Activated CD8-positive, alpha-beta memory T cell treated with anti-CD3 and anti-CD28 coated beads, Interleukin-2, amount 50 U/mL, for 48 hours (primary cell): ENCODE data around the gene KLHL17.
A peak's percentile ranks its signal among the peaks of the same experiment; 100 is the strongest.

Experiments
- DNase-seq: peaks from one replicate; pipeline ENCODE4 v3.0.0-alpha.2; 2020

KLHL17 gene

DNA sequence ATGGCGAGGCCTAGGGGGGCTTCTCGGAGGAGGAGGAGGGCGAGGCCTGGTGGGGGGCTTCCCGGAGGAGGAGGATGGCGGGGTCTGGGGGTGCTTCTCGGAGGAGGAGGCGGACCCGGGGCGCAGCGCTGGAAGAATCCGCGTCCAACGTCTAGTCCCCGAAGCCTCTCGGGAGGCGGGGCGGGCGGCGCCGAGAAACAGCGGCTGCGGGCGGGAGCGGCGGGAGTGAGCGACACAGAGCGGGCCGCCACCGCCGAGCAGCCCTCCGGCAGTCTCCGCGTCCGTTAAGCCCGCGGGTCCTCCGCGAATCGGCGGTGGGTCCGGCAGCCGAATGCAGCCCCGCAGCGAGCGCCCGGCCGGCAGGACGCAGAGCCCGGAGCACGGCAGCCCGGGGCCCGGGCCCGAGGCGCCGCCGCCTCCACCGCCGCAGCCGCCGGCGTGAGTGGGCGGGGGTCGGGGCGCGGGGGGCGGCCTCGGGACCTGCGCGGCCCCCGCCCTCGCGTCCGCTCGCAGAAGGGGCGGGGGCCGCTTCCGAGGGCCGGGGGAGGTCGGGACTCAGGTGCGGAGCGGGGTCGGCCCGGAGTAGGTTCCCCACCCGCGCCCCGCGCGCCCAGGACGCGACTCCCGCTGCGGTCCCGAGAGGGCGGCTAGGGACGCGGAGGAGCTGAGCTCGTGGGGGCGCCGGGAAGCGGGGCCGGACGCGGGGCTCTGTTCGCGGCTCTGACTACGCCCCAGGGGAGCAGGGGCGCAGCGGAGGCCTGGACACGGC lies at the start of gene KLHL17:
KLHL17 (plus strand) TSS at position 222 of the 769 bp plus-strand sequence; CDS start at position 332, 110 bp downstream.
- peak; percentile 91 for DNase-seq

DNA sequence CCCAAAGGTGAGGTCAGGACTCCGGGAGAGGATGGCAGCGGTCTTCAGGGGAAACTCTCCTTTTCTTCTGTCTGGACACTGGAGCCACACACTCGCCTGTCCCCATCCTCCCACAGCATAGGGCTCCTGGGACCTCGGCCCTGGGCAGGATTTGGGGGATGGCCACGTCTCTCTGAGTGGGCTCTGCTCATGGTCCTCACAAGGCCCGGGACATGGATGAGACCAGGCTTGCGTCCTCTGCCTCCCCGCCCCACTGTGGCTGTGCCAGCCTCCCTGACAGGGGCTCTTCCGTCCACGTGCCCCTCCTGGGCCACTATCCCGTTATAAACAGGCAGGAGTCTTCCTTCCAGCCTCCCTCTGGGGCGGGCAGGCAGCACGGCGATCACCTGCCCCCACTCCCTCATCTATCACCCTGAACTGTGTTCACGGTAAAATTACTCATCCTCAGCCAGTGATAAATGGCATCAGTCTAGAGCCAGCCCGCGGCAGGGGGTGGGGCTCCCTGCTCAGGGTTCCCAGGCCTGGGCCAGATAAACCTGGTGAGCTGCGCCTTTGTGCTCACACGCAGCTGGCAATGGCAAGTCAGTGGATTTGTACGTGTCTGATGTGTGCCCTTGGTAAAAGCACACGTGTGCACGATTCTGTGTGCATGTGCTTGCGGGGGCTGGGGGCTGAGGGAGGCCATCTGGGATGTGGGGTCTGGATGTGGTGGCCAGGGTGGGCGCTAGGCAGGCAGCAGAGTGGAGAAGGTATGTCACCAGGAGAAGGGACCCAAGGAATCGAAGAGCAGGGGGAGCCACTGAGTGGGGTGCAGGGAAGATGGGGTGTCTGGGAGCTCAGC lies 49.3 kb upstream of the KLHL17 start:
- peak; percentile 57 for DNase-seq

DNA sequence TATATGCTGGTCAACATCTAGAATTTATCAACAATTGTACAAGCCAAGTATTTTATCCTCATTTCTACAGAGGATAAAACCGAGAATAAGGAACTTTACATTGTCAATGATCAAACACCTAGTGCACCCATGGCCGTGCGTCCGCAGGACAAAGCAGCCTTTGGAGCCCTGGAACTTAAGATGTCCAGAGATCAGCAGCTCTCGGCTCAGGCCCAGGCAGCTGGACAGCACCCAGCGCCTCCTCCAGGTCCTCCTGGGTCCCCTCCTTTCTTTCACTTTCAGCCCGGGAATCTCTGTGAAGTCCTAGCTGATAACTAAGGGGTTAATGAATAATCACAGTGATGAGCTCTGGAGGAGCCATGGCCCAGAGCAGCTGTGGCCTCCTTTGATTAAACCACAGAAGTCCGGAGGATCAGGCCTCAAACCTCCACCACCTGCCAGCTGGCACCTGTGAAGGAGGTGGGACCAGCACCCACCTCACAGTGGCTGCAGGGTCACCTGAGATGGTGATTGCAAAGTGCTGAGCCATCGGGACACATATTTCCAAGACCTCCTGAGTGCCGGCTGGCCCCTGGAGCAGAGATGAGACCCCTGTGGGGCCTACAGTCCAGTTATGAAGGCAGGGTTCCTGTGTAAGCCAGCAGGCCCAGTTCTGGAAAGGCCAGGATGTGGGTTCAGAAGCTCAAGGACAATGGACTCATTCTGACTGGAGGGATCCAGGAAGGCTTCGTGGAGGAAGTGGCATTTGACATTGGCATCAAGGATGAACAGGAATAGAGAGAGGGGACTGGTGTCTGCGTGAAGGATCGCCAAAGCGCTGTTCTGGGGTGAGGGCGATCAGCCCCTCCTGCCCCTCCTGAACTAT lies 48.3 kb upstream of the KLHL17 start:
- peak; percentile 39 for DNase-seq

DNA sequence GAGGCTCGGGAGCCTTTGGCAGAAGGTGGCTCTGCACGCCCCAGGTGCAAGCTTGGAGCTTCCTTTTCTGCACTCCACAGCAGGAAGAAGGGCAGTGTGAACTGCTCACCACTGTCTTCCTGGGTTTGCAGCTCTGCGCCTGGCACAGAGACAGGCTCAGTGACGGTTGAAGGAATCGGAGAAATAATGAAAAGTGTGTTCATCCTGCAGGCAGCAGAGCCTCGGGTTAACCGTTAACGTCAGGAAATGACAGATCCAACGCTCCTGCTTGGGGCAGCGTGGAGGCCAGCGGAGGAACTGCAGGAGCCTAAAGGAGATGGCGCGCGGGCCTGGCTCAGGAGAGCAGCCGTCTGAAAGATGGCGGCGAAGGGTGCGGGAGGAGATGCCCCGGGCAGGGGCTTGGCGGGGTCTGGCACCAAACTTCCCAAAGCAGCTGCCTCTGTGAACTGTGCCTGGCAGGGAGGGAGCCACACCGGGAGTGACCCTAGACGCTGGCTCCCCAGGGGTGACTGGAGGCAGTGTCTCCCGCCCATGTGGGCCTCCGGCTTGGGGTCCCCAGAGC lies 47.6 kb upstream of the KLHL17 start:
- no peak for DNase-seq

DNA sequence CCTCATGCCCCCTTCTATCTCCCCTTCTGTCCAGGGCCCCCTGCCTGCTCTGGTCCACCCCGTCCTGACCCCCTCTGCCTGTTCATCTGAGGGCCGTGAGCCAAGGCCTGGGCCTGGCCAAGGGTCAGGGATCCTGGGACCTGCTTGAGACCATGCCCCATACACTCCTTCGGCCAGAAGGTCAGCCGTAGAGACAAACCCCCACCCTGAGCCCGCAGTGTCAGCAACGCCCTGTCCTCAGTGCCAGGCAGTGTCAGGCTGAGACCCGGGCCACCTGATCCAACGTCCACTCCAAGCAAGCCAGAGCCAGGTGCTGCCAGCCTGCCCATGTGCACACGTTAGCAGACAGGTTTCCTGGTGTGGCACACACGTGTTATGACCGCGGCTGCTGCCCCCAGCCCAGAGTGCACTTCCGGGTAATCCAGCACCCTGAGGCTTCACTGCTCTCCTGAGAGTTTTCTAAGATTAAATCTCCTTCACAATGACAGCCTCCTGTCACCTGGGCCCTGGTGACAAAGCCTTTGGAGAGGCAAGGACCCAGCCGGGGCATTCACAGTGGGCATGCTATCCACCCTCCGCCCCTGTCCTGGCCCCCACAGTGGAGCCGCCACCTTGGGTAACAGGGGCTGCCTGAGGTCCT lies 46.8 kb upstream of the KLHL17 start:
- DNase-seq, result no peak

DNA sequence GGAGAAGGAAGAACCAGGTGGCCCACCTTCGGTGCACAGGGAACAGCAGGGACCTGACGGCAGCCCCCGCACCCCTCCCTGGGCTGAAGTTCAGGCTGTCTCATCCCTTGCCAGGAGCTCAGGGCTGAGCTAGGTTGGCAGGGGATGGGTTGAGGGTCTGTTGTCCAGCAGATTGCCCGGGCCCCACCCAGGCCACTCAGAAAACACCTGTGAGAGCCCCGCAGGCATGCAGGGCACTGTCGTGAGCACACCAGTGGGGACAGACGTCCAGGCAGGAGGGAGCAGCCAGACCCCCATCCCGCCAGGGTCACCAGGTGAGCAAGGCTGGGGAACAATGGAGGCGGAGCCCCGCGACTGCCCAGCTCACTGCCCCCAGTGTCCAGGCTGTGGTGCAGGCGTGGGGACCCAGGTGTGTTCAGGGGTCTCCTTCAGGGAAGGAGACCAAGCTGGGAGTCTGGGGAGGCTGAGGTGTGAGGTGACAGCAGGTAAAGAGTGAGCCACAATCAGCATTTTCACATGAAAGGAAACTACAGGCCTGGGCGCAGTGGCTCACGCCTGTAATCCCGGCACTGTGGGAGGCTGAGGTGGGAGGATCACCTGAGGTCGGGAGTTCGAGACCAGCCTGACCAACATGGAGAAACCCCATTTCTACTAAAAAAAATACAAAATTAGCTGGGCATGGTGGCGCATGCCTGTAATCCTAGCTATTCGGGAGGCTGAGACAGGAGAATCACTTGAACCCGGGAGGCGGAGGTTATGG lies 46.1 kb upstream of the KLHL17 start:
- no peak for DNase-seq

DNA sequence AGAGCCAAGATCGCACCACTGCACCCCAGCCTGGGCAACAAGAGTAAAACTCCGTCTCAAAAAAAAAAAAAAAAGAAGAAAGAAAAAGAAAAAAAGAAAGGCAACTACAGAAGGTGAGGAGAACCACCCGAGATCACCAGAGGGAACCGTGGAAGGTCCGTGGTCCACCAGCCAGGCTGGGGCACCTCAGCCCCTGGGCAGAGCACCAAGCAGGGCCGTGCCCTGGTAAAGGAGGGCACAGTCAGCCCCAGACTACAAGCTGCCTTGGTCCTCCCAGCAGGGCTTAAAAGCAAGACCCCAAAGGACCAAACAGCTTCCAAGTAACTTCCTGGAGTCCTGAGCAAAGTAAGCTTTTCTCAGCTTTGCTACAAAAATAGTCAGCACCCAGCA lies 45.5 kb upstream of the KLHL17 start:
- no peak for DNase-seq

DNA sequence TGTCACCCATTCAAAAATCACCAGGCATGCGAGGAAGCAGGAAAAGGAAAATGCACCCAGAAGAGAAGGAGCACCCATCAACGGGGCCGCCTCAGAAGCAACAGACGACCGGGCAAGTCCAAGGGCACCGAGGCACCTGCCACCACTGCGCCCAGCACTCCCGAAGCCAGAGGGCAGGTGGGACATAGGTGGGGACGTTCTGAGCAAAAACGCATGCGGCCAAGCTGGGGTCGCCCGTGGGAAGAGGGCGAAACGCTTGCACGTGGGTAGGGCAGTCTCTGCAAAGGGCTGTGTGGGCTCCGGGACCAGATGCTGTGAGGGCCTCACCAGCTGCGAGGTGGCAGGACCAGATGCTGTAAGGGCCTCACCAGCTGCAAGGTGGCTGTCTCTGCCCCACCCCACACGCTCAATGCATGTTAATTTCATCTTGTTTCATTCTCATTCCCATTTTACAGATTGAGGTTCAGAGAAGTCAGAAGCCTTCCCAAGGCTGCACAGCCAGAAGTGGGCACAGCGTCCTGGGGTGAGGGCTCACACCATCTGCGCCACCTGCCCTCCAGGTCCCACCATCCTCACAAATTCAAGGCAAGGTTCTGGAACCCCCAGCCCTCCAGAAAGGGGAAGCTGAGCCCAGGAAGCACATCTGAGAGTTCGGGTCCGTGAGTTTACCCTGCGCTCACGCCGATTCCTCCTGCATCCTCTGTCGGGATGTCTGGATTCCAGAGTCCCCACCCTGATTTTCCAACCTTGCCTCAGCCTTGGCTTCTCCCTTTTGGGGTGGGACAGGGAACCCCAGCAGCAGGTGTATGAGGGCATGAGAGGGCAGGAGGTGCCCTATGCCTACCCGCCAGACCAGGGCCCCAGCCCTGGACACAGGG lies 44.9 kb upstream of the KLHL17 start:
- no peak for DNase-seq

DNA sequence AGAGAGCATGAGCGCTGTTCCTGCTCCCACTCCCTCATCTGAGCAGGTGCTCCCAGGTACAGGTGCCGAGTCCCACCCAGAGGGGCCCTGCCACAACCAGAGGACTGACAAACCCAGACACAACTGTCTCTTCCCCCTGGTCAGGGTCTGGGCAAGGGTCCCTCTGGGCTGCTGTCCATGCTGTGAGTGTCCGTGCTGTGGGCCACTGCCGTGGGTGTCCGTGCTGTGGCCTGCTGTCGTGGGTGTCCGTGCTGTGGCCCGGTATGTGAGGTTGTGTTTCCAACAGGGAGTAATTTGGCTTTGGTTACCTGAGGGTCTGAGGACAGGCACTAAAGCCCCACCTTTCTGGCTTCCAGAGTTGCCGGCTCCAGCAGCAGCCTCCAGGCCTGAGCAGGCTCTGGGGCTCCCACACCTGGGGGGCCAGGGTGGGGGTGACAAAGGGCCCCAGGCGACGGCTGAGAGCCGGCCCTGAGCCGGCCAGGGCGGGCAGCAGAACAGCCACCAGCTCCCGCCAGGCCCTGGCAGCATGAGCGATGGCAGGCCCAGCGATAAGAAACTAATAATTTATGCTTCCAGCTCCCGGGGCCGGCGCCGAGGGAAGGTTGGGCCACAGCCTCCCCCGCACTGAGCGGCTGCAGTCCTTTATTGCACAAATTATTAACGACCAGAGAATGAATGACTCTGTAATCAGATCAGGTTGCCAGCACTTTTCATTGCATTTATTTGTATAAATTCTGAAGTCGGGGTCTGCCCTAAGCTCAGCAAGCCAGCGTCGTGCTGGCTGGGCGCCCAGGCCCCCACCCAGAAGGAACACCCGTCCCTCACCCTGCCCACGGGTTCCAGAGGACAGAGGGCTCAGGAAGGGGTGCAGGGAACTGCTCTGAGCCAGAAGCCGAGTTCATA lies 44.0 kb upstream of the KLHL17 start:
- DNase-seq, result no peak

DNA sequence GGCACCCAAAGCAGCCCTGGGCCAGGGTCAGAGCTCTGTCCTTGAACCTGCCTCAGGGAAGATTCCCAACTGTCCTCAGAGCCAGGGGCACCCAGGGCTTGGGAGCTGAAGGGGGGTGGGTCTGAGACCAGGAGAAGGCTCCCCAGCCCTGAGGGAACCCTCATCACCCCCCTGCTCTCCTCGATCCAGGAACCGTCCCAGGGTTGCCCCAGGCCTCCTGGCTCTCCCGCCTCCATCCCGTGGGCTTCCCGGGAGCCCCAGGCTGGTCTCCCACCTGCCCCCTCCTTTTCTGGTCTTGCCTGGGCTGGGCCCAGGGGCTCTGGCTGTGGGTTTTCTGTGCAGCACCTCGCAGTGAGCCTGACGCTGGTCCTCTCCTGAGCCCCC lies 43.3 kb upstream of the KLHL17 start:
- no peak for DNase-seq

DNA sequence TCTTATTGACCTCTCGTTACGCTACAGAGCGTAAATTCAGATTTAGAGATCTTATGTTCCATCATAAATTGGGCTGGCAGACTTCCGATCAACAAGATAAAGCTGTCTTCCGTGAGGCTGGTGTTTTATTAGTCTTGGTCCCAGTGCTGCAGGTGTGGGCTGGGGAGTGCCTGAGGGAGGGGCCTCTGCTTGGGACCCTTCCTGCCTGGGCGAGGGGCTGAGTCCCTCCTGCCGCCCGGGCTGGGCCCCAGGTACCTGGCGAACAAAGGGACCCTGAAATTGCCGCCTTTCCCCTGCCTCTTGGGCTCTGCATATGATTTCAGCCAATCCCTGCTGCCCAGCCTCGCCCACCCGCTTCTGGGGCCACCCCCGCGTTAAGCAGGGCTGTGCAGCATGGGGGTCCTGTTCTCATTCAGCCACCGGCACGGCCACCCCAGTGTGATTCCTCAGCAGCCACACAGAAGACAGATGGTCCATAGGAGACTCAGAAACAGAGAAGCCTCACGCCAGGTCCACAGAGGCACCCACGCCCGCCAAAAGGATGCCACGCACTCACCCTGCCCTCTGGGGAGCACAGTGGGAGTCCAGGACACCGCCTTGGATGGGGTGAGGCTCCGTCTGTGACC lies 42.8 kb upstream of the KLHL17 start:
- DNase-seq, result no peak

DNA sequence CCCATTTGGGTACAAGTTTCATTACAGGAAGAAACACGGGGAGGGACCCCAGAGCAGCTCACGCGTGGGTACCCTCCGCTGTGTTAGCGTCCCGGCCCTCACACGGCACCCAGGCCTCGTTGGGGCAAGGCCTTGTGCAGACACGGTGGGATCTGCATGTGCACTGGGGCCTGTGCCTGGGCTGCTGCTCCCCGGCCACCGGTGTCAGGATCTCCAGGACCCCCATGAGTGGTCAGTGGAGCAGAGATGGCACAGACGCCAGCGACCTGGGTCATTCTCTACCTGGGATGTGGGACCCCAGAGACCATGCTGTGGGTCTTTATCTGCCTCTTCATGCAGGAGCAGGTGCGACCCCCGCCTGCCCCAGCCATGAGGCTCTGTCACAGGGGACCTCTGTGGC lies 42.0 kb upstream of the KLHL17 start:
- DNase-seq, result no peak

DNA sequence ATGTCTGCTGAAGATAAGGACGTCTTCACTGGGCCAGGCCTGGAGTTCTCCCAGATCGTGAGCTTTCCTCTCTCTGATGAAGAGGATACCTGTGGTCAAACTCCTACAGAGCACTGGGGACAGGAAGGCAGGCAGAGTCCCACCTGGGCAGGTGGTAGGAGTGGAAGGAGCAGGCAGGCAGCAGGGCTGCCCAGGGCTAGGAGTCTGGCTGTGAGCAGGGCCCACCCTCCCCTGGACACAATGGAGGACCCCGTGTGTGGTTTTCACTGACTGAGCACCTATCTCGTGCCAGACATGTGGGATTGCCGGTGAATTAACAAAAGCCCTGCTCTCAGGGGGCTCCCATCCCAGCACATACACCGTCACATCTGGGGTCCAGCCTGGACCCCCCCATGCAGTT lies 41.5 kb upstream of the KLHL17 start:
- DNase-seq, result no peak

DNA sequence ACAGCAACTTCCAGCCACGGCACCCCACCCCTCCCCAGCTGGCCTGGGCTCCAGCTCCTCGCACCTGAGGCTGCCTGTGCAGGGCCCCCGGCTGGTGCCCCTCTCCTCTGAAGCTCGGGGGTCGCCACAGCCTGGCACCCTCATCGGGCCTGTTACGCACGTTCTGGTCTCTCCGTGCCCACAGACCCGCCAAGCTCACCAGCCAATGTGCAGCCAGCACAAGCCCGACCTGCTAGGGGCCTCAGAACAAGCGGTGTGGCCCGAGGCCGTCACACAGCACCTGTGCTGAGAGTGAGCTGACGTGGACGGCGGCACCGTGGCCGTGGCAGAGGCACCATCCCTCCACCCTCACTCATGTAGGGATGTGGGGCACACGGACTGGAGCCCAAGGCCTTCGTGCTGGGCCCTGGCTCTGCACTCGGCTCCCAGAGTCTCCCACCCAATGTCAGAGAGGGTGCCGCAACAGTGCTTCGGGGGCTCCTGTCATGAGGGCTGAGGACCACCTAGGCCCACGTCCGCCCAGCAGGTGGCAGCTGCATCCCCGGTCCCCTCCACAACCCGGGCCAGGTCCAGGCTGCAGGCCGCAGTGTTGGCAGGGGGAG lies 41.0 kb upstream of the KLHL17 start:
- DNase-seq, result no peak

DNA sequence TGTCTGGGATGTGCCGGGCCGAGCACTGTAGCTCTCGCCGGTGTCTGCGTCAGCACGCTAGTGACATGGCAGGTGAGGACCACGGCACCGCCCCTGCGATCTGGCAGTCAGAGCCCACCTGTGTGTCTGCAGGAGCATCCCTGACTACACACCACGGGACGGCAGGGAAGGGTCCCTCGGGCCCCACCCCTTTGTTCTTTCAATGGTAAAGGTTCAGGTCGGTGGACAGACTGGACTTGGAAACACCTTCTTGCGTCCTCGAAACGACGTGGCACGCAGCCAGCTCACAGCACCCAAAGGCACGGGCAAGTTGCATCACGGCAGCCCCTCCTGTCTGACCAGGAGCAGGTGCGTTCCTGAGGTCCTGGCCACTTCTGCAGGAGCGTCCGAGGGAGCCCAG lies 40.4 kb upstream of the KLHL17 start:
- no peak for DNase-seq

DNA sequence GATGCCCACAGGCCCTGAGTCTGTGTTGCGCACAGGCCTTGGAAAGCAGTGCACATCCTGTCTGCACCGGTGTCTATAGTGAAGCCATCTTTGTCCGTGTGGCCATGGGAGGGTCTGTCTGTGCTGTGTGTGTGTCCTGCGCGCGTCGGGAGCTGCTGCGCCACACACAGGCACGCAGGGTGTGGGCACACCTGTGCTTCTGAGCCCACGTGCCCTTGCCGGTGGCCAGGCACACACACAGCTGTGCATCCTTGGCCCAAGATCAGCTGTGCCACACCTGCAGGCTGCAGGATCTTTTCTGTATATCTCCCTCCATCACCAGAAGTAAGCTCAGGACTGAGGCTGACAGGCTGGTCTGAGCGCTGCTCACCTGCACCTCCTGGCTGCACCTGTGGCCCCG lies 39.9 kb upstream of the KLHL17 start:
- DNase-seq, result no peak

DNA sequence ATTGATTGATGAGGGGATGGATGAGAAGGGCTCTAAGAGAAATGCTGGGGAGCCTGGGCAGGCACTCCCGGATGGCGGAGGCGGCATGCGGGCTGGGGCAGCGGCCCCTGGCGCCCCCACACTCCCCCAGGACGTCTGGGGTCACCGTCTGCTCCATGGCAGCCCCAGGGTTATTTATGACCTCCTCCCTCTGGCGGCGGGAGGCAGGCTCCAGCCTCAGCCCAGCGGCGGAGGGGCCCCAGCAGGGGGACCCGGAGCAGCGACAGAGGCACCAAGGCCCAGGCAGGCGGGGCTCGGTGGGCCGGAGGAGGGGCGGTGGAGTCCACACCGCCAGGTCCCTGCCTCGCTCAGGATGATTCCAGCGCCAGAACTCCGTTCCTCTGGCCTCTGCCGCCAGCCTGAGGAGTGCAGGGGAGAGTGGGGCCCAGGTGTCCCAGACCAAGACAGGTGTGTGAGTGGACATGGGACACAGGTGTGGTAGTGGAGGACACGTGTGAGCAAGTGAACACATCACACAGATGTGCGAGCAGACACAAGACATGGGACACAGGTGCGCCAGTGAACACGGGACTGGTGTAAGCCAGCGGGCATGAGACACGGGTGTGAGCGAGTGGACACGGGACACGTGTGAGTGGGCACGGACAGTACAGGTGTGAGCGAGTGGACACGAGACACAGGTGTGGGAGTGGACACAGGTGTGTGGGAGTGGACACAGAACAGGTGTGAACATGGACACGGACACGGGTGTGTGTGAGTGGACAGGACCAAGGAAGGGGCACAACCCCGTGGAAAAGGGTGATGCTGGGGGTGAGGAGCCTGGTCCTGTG lies 39.2 kb upstream of the KLHL17 start:
- no peak for DNase-seq
